Middle frontal gyrus (tissue), 1 donor: ENCODE results near the gene A1BG.
A peak's percentile ranks its signal among the peaks of the same experiment; 100 is the strongest.
"Not testable (repeated sequence)": the region's sequence is repeated elsewhere in the genome, so short reads cannot be mapped to it uniquely, and the experiment has no call there.

Experiments
- DNase-seq: peaks from one replicate; pipeline ENCODE4 v3.0.0-alpha.2; 2015; ENCODE audit warnings: low spot score; ENCODE audit errors: extremely low spot score

Gene A1BG

DNA sequence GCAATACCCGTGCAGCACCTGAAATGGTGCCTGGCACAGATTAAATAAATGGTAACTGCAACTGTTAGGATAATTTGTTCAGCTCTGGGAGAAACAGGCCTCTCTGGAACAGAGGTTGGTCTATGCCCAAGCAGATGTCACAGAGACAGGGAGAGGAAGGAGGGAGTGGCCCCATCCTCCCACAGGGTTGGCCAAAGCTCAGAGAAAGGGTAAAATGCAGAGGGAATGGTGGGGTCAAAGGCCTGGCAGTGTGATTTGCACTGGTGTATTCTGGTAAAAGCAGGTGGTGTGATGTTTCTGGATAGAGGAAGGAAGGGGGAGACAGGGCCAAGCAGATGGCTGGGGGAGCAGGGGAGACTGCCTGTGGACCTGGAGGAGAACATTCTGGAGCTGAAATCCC, 17.1 kb downstream of the A1BG start:
- DNase-seq = no peak

DNA sequence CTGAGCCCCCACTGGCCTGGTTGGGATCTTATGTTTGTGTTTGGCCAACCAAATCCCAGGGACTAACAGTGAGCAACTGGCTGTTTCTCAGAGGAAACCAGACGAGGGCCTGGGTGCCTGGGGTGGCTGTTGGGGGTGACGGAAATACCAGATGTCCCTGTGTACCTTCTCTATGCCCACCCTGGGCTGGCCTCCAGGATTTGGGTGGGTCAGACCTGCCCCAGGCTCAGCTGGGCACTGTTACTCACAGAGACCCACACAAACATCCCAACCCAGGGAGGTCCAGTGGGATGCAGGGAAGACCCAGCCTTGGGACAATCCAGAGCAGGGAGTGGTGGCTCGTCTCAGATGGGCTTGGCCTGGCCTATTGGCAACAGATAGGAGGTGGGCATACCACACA, 17.7 kb downstream of the A1BG start:
- DNase-seq = no peak

GRCh38 chr19:58334691-58335249, 18.5 kb downstream of the A1BG start:
- no peak for DNase-seq

- no peak for DNase-seq
These were observed 20.6 kb downstream of the A1BG start for GRCh38 chr19:58332697-58333096.

DNA sequence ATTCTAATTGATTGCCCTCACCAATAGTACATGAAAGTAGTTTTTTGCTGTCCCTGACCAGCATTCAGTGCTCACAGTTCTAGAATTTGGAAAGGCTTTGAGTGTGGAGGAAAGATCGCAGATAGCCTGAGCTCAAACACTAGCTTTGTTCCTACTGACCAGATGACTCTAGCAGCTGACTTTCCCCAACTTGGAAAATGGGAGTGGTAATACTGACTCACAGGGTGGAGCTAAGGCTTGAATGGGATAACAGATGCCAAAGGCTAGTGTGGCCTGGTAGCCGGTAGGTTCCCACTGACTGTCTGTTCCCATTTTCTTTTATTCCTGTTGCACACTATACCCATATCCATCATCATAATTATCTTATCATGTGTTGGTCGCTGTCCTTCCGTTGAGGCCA, 22.8 kb downstream of the A1BG start:
- DNase-seq = peak; percentile 44

DNA sequence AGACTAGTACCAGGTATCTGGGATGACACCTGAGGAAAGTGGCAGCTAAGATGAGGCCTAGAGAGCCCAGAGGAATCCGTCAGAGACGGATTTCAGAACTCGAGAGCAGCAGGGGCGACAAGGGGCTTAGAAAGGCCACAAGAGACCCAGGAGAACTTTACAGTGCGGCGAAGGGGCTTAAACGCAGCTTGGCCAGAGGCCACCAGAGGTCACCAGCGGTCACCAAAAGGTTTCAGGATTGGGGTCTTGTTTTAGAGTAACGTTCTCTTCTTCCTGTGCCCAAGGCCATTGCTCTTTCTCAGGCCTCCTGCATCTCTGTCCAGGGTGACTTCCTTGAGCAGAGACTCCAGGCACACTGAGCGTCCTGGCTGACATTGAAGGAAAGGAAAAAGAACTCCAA, 24.3 kb downstream of the A1BG start:
- DNase-seq = no peak

GRCh38 chr19:58326914-58327726, 26.2 kb downstream of the A1BG start, which contains the start of gene ZSCAN22:
ZSCAN22 (plus strand) TSS chr19:58326994; CDS start chr19:58334803, 7,809 bp downstream.
- peak; percentile 97 for DNase-seq

GRCh38 chr19:58326501-58326913, 26.8 kb downstream of the A1BG start:
- DNase-seq = no peak

DNA sequence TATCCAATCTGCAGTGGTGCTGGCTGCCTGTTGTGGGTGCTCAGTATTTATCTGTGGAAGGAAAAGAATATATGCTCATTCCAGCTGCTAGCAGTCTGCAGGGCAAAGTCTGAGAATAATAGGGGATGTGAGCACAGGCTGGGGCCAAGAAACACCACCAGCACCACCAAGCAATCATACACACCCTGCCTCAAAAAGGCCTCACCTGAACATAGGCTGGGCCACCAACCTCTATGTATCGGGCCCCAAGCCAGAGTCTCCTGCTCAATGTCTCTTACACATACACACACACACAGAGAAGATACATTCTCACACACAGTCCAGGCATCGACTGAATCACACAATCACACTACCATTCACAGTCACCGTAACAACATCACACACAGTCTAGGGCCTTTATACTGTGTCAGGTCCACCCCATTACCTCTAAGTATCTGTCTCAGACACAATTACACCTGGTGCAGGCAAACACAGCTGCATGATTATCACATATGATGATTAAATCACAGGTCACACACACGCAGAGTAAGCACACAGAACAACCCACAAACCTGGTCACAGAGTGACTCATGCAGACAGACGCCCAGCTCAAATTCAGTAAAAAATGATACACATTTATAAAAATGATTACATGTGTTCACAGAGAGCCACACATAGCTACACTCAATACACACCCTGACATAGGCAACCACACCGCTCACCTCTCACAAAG, 27.8 kb downstream of the A1BG start:
- no peak for DNase-seq

- no peak for DNase-seq
These were observed 34.1 kb downstream of the A1BG start for GRCh38 chr19:58319241-58319640.

DNA sequence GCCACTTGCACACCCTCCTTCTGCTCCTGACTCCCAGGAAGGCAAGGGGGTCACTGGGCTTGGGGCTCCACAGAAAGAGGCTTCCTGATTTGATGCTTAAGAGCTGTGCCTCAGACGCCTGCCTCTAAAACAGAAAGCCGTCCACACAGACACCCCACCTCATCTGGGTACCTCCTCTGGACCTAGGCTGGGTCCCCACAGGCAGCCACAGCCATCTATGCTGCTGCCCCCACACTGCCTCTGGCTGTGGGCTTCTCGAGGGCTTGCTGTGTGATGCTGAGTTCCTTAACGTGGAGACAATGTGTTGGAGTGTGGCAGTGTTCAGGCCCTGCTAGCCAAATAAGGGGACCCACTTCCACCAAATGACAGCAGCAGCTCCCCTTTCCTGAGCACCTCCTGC, 35.0 kb downstream of the A1BG start:
- no peak for DNase-seq

DNA sequence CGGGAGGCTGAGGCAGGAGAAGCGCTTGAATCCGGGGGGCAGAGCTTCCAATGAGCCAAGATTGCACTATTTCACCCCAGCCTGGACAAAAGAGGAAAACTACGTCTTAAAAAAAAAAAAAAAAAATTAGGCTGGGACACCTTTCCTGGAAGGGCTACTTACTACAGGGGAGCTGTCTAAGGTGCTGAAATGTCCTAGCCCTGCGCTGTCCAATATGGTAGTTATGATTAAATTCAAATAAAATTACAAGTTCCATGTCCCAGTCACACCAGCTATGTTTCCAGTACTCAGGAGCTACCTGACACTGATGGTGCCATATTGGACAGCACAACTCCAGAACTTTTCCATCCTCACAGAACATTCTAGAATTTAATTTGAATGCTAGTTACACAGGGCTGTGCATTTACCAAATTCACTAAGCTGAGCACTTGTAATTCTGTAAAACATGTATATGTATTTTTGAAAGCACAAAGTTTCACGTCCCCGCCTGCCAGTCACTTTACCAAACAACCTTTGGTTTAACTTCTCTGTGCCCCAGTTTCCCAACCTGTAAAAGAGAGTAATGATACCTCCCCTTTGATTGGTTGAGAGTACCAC, 35.7 kb downstream of the A1BG start:
- DNase-seq = no peak

DNA sequence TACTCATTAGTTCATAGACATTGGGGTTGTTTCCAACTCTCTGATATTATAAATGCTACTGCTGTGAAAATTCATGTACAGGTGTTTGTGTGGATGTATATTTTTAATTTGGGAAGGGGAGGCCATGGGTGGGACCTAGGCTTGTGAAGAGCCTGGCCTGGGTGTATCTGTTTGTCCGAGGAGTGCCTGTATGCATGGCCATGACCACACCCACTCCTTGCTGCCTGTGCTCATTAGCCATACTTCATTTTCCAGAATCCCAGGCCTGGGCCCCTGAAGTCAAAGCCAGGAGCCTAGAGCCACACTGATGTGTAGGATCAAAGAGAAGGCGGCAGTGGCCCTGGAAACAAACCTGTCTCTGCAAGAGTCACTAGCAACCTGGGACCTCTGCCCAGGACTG, 37.7 kb downstream of the A1BG start:
- no peak for DNase-seq

GRCh38 chr19:58311345-58311865, 41.9 kb downstream of the A1BG start:
- peak; percentile 9 for DNase-seq

DNA sequence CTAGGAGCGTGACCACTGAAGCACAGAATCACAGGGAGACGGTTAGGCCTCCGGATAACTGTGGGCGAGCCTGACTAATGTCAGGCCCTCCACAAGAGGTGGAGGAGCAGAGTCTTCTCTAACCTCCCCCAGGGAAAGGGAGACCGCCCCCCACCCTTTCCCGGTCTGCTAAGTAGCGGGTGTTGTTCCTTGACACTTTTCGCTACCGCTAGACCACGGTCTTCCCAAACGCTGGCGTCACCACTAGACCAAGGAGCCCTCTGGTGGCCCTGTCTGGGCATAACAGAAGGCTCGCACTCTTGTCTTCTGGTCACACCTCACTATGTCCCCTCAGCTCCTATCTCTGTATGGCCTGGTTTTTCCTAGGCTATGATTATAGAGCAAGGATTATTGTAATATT, 42.6 kb downstream of the A1BG start:
- not testable (repeated sequence) for DNase-seq

GRCh38 chr19:58307736-58308135, 45.6 kb downstream of the A1BG start:
- DNase-seq = no peak

- no peak for DNase-seq
These were observed 47.4 kb downstream of the A1BG start for GRCh38 chr19:58305932-58306323.

DNA sequence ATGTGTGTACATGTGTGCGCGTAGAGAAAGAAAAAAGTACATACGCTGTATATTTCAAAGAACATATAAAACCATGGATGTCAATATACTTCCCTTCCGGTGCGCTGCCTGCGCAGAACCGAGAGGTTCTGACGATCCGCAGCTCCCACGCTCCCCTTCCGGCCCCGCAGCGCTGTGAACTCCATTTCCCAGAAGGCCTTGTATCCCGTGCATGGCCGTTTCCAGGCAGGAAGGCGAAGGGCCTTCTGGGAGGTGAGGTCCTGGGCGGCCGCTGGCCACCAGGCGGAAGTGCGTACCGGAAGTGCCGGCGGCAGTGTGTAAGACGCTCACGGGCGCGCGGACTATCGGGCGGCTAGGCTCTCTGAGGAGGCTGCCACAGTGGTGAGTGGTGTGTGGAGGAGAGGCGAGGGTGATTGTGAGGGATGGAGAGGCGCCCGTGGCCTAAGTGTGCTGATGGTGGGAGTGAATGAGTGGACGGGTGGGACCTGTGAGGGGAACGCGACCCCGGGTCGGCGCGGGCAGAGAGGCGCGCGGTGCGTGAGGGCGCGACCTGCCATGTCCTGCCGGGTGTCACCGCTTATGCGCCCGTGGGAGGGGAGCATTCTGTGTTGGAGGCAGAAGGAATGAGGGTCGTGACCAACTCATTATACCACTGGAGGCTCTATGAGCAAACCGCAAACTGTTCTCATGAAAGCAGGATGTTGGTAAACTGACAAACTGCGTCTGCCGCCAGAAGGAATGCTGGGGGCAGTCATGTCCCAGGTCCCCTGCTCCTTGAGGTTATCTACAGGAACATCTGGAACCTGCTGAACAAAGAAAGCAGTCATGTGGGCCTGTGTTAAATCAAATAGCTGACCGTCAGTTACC, 48.0 kb downstream of the A1BG start, which contains the start of gene ERVK3-1:
ERVK3-1 (plus strand) TSS at position 313 of the 867 bp plus-strand sequence. CDS start 6,792 bp downstream, outside the sequence.
- peak; percentile 97 for DNase-seq

DNA sequence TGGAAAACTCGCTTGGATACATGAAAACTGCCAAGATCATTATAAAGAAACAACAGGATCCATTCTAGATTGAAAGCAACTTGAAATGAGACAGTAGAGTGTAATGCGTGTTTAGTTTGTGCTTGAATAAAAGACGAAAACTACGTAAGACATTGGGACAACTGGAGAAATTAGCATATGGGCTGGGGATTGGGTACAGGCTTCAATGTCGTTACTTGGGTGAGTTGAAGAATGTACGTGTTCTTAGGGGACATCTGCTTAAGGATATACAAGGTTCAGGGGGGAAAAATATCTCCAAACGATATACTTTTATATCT, 48.6 kb downstream of the A1BG start:
- no peak for DNase-seq

DNA sequence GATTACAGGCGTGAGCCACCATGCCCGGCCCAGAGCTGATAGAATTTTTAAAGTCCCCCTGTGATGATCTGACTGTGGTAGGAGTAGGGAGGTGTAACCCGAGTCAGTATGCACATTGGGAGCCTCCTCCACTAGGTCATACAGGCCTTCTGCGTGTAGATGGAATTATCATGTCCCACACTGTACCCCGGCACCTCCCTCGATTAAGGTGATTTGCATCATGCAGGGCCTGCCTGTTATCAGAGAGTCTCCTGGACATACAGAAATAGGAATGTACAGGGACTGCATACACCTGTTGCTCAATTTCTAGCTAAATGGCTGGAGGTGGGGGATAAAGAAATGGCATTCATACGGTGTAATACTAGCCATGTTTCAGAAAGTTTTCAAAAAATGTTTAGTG, 49.0 kb downstream of the A1BG start:
- no peak for DNase-seq

DNA sequence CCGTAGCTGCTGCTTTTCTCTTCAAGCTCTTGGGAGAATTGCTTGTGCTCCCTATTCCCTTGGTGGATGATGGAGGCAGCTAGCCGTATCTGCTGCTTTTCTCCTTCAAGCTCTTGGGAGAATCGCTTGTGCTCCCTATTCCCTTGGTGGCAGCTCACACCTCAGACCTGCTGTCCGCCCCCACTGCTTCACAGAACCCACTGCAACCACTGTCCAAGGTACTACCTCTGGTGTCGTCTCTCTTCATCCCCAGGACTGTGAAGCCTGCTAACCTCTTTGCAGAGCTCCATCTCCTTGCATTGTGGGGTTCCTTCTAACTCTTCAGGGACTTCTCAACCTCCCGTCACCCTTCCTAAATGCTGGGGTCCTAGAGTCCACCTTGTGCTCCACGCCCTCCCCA, 52.7 kb downstream of the A1BG start:
- DNase-seq = no peak
